Hematopoietic multipotent progenitor cell treated with erythropoietin and hydrocortisone succinate and interleukin-3 and kit ligand, for 17 days (in vitro differentiated cells): Measurements from ENCODE around the gene DIPK1A.
A peak's percentile ranks its signal among the peaks of the same experiment; 100 is the strongest.

Experiments
- DNase-seq: peaks from one replicate; pipeline ENCODE4 v3.0.0-alpha.2; 2015; ENCODE audit warnings: low spot score

DIPK1A gene

GRCh38 chr1:92877792-92878191, 83.5 kb downstream of the DIPK1A start:
- no peak for DNase-seq

- DNase-seq, result no peak
Measured at GRCh38 chr1:92877081-92877711, 84.1 kb downstream of the DIPK1A start.

DNA sequence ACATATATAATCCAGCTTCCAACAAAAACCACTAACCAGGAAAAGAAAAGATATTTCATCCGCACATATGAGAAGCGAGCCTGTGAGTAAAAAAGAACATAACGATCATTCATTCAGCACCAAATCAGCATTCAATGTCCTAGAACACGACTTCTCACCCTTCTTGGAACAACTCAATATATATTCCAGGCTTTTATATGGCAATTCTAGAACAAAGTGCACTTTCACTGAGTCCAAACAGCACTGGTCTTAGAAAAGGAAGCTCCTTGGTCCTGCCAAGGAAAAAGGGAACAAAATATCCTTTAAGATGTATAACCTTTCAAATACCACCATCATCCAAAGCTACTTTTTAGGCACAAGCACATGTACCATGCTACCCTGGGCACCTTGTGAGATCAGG, 84.9 kb downstream of the DIPK1A start:
- DNase-seq, result no peak

DNA sequence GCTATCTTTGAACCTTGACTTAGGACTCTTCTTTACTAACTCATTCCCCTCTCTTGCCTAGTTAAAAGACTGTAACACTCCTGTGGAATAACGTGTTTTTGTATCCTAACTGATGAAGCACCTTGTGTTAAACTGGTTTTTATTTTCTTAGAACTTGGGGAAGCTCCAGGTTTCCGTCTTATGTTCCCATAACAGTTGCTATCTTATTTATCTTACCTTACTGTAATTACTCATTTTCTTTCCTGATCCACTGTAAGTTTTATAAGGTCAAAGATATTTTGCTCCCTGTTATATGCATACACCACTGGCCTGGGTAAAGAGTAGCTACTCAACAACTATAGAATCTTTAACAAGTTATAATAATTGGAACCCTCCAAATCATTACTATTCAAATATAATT, 86.3 kb downstream of the DIPK1A start:
- DNase-seq, result no peak

DNA sequence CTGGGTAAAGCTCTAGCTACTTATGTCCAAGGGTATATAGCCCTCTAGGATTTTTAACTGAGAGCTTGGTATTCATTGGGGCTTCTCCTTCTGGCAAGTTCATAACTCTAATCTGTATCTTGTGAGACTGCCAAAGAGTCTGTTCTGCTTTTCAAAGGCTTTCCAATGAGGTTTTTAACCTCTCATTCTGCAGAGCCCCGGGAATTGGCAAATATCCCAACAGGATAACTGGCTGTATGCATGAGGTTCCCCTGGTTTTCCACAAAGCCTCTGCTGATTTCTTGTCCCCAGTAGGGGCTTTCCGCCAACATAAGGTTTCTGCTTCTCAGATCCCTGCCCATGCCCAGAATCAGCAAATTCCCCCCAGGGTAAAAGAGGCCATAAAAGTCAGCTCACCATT, 88.5 kb downstream of the DIPK1A start:
- no peak for DNase-seq

DNA sequence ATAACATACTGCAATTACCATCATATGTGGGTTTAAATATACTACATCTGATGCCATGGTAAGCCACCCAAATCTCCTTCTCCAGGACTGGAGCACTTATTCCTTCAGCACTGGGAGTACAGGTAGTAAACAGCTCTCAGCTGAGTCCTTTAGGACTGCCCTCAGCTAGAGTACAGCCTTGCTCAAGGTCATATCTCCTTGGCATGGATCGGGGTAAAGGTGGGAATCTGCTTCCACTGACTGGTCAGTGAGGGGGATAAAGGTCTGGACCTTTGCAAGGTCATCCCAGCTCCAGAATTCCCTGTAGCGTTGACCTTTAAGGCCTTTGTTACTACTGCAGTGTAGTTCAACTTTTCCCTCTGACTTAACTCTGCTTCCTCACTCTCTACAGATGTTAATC, 90.7 kb downstream of the DIPK1A start:
- no peak for DNase-seq

DNA sequence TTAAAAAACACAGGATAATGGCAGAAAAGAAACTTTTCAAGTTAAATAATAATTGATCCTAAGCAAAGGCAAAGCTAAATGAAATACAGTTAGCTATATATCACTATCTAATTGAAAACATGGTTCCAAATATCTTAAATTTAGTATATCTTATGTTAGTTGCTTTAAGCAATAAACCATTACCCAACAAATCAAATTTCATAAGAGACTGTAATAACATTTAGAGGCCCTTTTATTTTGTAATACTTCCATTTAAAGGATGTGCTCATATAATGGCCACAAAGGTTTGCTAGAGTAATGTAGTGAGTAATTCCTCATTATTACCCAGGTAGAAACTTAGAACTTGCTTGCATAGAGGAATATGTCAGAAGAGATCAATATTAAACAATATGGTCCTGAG, 97.1 kb downstream of the DIPK1A start:
- no peak for DNase-seq

DNA sequence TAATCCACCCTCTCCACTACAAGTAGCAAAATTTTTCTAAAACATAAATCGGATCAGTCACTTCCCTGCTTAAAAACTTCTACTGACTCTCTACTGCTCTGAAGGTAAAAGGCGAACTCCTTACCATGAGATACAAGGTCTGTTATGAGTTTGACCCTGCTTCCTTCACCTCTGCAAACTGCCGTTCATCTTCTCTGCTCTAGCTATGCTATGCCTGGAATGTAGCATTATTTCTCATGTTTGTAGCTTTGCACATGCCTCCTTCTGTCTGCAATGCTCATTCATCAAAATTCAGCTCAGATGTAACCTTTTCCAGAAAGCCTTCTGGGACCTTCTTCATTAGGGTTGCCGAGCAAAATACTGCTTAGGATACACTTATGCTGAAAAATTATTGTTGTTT, 98.7 kb downstream of the DIPK1A start:
- DNase-seq, result no peak

- no peak for DNase-seq
Measured at GRCh38 chr1:92859400-92860039, 101.7 kb downstream of the DIPK1A start.

DNA sequence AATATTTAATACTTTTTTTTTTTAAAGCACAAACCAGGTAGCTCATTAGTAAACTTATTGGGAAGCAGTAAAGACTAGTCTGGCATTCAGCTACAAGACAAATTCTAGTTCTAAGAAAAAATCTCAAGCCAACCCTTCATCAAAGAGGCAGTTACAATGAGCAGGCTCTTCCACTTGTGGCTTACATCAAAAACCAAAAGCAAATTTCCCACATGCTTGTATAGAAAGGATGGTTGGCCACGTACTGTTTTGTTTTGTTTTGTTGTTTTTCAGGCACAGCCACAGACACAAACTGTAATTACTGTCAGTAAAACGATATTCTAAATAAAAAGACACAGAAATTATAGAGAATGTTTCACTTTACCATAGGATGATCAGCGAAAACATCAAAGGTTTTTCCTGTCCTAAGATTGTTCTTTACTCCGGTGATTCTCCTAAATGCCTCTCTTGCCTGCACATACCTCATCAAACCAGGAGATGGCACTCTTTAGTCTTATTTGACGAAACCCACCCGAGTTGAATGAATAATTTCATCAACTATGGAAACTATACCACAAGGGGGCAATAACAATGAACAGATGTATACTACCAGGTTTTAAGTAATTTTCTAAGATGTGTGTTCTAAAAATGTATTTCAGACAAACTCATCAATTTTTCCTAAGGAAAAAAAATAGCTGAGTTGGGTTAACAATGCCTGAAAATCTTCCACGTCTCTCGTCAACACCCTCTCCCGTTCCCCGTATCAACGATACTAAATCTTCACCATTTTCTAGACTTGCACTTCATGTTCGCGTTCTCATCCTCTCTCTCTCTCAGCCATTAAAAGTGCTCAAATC, 102.5 kb downstream of the DIPK1A start:
- peak; percentile 70 for DNase-seq

DNA sequence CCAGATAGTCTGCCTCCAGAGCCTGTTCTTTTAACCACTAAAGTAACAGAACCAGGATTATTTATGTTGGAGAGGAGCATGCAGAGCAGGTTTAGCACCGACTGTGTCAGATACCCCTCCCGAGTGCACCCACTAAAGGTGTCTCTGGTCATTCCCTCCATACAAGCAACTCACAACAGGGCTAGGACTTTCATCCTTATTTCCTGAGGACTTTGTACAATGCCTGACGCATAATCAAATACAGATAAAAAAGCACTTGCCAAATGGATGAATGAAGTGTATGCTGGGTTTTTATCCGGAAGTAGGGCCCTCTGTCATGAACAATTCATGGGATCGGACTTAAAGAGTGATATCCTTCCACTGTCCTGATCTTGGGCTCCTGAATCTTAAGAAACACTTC, 103.4 kb downstream of the DIPK1A start:
- DNase-seq, result no peak

GRCh38 chr1:92855236-92855635, 106.0 kb downstream of the DIPK1A start:
- DNase-seq, result no peak

GRCh38 chr1:92854101-92854785, 107.0 kb downstream of the DIPK1A start:
- DNase-seq, result no peak

DNA sequence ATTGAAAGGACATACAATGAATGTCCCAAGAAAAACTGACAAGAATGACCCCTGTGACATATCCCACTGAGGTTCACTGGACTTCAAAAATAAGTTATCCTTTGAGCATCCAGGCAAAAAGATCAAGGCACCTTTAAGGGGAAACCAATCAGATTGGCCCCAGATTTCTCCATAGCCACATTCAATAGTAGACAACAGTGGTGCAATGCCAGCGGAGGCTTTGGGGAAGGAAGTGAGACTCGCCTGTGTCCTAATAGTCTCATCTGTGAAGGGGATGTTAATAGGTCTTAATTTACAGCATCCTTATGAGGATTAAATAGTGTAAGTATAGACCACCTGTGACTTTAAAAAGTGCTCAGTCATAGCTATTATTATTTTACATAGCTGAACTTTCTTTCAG, 108.0 kb downstream of the DIPK1A start:
- no peak for DNase-seq

GRCh38 chr1:92851729-92852128, 109.5 kb downstream of the DIPK1A start:
- peak; percentile 23 for DNase-seq

DNA sequence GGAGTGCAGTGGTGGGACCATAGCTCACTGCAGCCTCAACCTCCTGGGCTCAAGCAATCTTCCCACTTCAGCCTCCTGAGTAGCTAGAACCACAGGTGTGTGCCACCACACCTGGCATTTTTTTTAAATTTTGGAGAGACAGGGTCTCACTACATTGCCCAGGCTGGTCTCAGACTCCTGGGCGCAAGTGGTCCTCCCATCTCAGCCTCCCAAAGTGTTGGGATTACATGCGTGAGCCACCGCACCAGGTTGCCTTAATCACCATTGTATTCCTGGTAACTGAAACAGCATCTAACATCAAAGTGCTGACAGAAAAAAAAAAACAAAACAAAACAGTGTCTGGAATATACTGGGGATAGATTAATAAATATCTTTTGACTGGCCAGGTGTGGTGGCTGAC, 111.2 kb downstream of the DIPK1A start:
- no peak for DNase-seq

- no peak for DNase-seq
Measured at GRCh38 chr1:92848201-92848600, 113.1 kb downstream of the DIPK1A start.

GRCh38 chr1:92845908-92846307, 115.4 kb downstream of the DIPK1A start:
- no peak for DNase-seq

DNA sequence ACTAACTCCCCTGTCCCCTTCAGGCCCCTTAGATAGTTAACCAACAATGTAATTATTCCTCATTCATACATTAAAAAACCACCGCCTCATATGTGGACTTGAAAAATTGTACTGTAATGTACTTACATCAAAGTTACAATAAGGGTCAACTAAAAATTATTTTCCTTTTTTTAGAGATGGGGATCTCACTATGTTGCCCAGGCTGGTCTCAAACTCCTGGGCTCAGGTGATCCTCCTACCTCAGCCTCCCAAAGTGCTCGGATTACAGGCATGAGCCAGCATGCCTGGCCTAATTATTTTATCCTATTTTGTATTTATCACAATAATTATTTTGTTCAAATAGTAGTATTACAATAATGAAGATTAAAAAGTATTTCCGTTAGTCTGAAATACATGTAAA, 116.8 kb downstream of the DIPK1A start:
- no peak for DNase-seq

DNA sequence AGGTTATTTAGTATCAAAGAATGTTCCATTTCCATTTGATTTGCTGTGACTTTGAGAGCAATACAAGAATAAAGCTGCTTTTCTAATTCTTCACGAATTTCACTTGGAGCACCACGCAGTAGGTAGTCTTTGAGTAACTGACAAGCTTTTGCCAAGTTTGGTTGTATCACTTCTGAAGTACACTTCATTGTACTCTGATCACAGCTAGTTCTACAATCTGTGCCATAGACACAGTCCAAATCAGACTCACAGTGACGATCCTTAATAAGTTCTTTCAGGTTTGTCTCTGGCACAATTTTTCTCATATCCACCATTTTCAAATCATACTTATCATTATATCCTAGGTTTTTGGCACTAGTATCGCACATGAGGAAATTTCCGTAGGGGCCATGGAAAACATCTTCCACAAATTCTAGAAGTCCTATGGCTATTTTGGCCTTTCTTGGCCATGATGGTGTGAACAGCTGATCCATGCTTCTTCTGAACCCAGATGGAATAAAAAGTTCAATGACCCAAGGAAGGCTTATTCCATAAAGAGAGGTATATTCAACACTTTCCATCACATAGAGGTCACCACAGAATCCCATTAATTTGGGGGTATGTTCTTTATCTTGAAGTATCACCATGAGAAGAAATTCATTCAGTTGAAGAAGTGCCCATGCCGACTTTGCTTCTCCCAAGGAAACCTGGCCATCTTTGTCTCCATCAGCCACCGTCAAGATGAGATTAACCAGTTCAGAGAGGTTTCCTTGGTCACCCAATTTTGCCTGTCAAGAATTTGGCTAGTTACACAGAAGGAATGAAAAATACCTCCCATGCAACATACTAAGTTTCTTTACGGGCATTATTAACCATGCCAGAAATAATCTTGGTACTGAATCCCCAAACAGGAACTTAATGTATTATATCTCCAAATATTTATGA, 117.6 kb downstream of the DIPK1A start:
- DNase-seq, result no peak

DNA sequence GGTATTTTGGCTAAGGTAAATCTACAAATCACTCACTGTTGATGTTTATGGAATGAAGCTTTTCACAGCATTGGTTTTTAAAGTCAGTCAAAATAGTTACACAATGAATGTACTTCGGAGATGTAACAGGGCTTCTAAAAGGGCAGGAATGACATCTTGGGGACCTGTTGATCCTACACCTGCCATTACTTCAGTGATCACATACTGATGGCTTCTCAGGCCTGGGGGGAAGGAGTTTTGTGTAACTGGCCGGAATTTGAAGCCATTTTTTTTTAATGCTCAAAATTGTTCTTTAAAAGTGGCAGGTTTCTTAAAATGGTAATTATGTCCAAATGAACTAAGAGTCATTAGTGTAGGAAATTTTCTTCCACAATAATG, 118.2 kb downstream of the DIPK1A start:
- DNase-seq, result no peak
